ENCODE data around the gene BRI3BP.

BRI3BP gene

GRCh38 chr12:124954771-124955170 is 38.7 kb upstream of the BRI3BP start:
- Histone ChIP-seq H3K27me3 (ENCODE audit: insufficient read depth, poor library complexity, severe bottlenecking) (no peaks in the 10 kb centered on the region), H3K27ac (replicated peaks) (no peak overlapping the region), H3K4me3 (replicated peaks; ENCODE audit: insufficient read depth, low read length) (no peak overlapping the region)
- TF ChIP-seq GABPA (IDR thresholded peaks at IDR 0.05; ENCODE audit: low read depth) (no peak), CTCF (IDR thresholded peaks at IDR 0.05; ENCODE audit: insufficient read depth, low read length) (no peak), SPI1 (IDR thresholded peaks at IDR 0.05; ENCODE audit: borderline replicate concordance, low read depth) (no peak), REST (IDR thresholded peaks at IDR 0.05; ENCODE audit: insufficient replicate concordance, low read depth) (no peak), POLR2AphosphoS5 (IDR thresholded peaks at IDR 0.05; ENCODE audit: low read depth) (no peak)
- no peak for DNase-seq (ENCODE audit: low read depth in 1 of 2, low spot score in 1 of 2)

GRCh38 chr12:124956571-124956970 is 36.9 kb upstream of the BRI3BP start:
- Histone ChIP-seq H3K27ac (replicated peaks) (no peak overlapping the region), H3K27me3 (ENCODE audit: insufficient read depth, poor library complexity, severe bottlenecking) (no peaks in the 10 kb centered on the region), H3K4me3 (replicated peaks; ENCODE audit: insufficient read depth, low read length) (no peak overlapping the region)
- TF ChIP-seq POLR2AphosphoS5 (IDR thresholded peaks at IDR 0.05; ENCODE audit: low read depth) (no peak), REST (IDR thresholded peaks at IDR 0.05; ENCODE audit: insufficient replicate concordance, low read depth) (no peak), GABPA (IDR thresholded peaks at IDR 0.05; ENCODE audit: low read depth) (no peak), SPI1 (IDR thresholded peaks at IDR 0.05; ENCODE audit: borderline replicate concordance, low read depth) (no peak), CTCF (IDR thresholded peaks at IDR 0.05; ENCODE audit: insufficient read depth, low read length) (no peak)
- no peak for DNase-seq (ENCODE audit: low read depth in 1 of 2, low spot score in 1 of 2)

GRCh38 chr12:124961055-124961454 is 32.4 kb upstream of the BRI3BP start:
- Histone ChIP-seq H3K27ac (replicated peaks) (no peak overlapping the region), H3K4me3 (replicated peaks; ENCODE audit: insufficient read depth, low read length) (no peak overlapping the region), H3K27me3 (ENCODE audit: insufficient read depth, poor library complexity, severe bottlenecking) (no peaks in the 10 kb centered on the region)
- no peak for TF ChIP-seq SPI1 (IDR thresholded peaks at IDR 0.05; ENCODE audit: borderline replicate concordance, low read depth)
- no peak for TF ChIP-seq POLR2AphosphoS5 (IDR thresholded peaks at IDR 0.05; ENCODE audit: low read depth)
- no peak for TF ChIP-seq GABPA (IDR thresholded peaks at IDR 0.05; ENCODE audit: low read depth)
- TF ChIP-seq CTCF (IDR thresholded peaks at IDR 0.05; ENCODE audit: insufficient read depth, low read length) = no peak
- no peak for TF ChIP-seq REST (IDR thresholded peaks at IDR 0.05; ENCODE audit: insufficient replicate concordance, low read depth)
- no peak for DNase-seq (ENCODE audit: low read depth in 1 of 2, low spot score in 1 of 2)

Measured in HL-60 (cell line).